ENCODE measurements around the gene ADSL.

ADSL gene

GRCh38 chr22:40420341-40421081, 74.2 kb downstream of the ADSL start:
- no peak for DNase-seq

GRCh38 chr22:40421082-40421350, 74.7 kb downstream of the ADSL start:
- no peak for DNase-seq

GRCh38 chr22:40421941-40422340, 75.6 kb downstream of the ADSL start:
- DNase-seq = no peak

- DNase-seq = no peak
These were observed 76.4 kb downstream of the ADSL start for GRCh38 chr22:40422558-40423309.

GRCh38 chr22:40423310-40423688, 77.0 kb downstream of the ADSL start:
- no peak for DNase-seq

- DNase-seq = no peak
These were observed 77.8 kb downstream of the ADSL start for GRCh38 chr22:40423882-40424640.

- DNase-seq = no peak
These were observed 78.8 kb downstream of the ADSL start for GRCh38 chr22:40425082-40425481.

GRCh38 chr22:40426594-40427333, 80.5 kb downstream of the ADSL start:
- no peak for DNase-seq

GRCh38 chr22:40428796-40429195, 82.5 kb downstream of the ADSL start:
- no peak for DNase-seq

- DNase-seq = no peak
These were observed 83.2 kb downstream of the ADSL start for GRCh38 chr22:40429481-40429880.

GRCh38 chr22:40430991-40431390, 84.7 kb downstream of the ADSL start:
- no peak for DNase-seq

GRCh38 chr22:40432157-40432556, 85.9 kb downstream of the ADSL start:
- no peak for DNase-seq

GRCh38 chr22:40432625-40433024, 86.3 kb downstream of the ADSL start:
- no peak for DNase-seq

- no peak for DNase-seq
These were observed 87.3 kb downstream of the ADSL start for GRCh38 chr22:40433416-40434090.

- DNase-seq = no peak
These were observed 87.8 kb downstream of the ADSL start for GRCh38 chr22:40434106-40434505.

- no peak for DNase-seq
These were observed 88.4 kb downstream of the ADSL start for GRCh38 chr22:40434745-40435144.

GRCh38 chr22:40436505-40437431, 90.5 kb downstream of the ADSL start:
- peak; percentile 44 for DNase-seq

All from CD4-positive, alpha-beta T cell treated with Interleukin-15 for 1 hour (primary cell).